Right lobe of liver (tissue), 4 donors: ENCODE data around the gene KRTAP12-2.

Experiments used
- POLR2A ChIP-seq: fragments of 450-650 bp; IDR thresholded peaks from one replicate; pipeline ENCODE4 v1.6.1; 2017; ENCODE audit warnings: antibody characterized with exemption, mild to moderate bottlenecking
- TF ChIP-seq, protein P1 (sequence below), 4 donors: fragments of 200-600 bp in 3 of 4; fragments of 450-650 bp in 1 of 4; IDR thresholded peaks; one replicate each; pipeline versions ENCODE4 v1.5.1 to v1.8.0; 2016 to 2022; ENCODE audit warnings: antibody characterized with exemption in 4 of 4, mild to moderate bottlenecking in 2 of 4
- donor health status: DM: no; HTN: no; CAD: no.
- donor health status: DM: no; HTN: no; CAD: no.
- donor health status: DM: no; HTN: yes; CAD: no.

DNA sequence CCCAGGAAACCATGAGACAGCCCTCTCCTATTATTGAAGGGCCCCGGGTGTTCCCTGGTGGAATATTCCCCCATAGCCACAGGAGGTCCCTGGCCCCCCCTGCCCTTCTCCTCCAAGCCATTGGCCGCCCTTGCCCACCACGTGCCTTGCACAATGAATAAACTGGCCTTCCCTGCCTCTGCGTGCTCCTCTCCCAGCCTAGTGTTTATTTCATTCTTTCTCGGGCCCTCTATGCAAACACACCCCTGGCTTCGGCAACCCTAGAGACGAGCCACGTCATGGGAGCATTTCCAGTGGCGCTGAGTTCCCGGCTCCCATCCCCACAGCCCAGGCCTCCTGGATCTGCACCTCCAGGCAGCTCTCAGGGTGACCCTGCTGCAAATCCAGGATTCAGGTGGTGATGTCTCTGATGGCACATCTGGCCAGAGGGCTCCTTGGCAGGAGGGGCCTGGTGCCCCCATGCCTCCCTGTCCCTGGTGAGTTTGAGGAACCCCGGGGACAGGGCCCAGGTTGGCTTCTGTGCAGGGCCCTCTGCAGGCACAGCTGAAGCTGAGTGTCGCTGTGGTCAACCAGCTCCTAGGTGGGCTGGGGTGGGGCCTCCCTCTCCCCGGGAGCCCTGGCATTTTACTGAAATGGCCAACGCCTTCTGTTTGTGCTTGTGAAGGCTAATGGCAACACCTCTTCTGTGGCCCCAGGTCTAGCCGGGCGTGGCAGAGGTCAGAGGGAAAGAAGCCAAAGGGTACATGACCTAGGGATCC lies 36.4 kb upstream of the KRTAP12-2 start:
- TF ChIP-seq, protein P1, sequence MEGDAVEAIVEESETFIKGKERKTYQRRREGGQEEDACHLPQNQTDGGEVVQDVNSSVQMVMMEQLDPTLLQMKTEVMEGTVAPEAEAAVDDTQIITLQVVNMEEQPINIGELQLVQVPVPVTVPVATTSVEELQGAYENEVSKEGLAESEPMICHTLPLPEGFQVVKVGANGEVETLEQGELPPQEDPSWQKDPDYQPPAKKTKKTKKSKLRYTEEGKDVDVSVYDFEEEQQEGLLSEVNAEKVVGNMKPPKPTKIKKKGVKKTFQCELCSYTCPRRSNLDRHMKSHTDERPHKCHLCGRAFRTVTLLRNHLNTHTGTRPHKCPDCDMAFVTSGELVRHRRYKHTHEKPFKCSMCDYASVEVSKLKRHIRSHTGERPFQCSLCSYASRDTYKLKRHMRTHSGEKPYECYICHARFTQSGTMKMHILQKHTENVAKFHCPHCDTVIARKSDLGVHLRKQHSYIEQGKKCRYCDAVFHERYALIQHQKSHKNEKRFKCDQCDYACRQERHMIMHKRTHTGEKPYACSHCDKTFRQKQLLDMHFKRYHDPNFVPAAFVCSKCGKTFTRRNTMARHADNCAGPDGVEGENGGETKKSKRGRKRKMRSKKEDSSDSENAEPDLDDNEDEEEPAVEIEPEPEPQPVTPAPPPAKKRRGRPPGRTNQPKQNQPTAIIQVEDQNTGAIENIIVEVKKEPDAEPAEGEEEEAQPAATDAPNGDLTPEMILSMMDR (IDR thresholded peaks at IDR 0.05) = no peak
- no peak for TF ChIP-seq POLR2A
